GM23338 (cell line): ENCODE results near the gene NUP54. TPM values are rescaled to one million over a fixed set of nuclear protein-coding genes. Genes with fewer than 3 reads are reported as not detected.

Source experiments
- CREB1 ChIP-seq: fragments of 250-450 bp; sonication (Bioruptor Pico); IDR thresholded peaks from 2 replicates; pipeline ENCODE4 v1.5.0; 2020; ENCODE audit warnings: low read depth, mild to moderate bottlenecking, moderate library complexity
- EZH2 ChIP-seq: fragments of 200-600 bp; sonication (generic); IDR thresholded peaks from one replicate; pipeline ENCODE4 v1.8.0; 2017; ENCODE audit warnings: antibody characterized with exemption, mild to moderate bottlenecking, low read depth; ENCODE audit not compliant: unreplicated experiment
- JUNB ChIP-seq: IDR thresholded peaks from one replicate; pipeline ENCODE4 v1.6.1; 2016; ENCODE audit warnings: antibody characterized with exemption; ENCODE audit not compliant: unreplicated experiment
- POLR2AphosphoS5 ChIP-seq: IDR thresholded peaks from 2 replicates; pipeline ENCODE4 v1.6.1; 2016; ENCODE audit warnings: antibody characterized with exemption, low read depth
- REST ChIP-seq: IDR thresholded peaks from one replicate; pipeline ENCODE4 v1.6.1; 2018; ENCODE audit warnings: antibody characterized with exemption; ENCODE audit not compliant: unreplicated experiment
- STAT1 ChIP-seq: IDR thresholded peaks from one replicate; pipeline ENCODE4 v1.6.1; 2016; ENCODE audit warnings: antibody characterized with exemption; ENCODE audit not compliant: unreplicated experiment
- ZNF462 ChIP-seq: fragments of 250-450 bp; sonication (Bioruptor Pico); IDR thresholded peaks from 2 replicates; pipeline ENCODE4 v1.5.0; 2020; ENCODE audit warnings: mild to moderate bottlenecking, moderate library complexity
- polyA plus RNA-seq: library from polyadenylated mRNA; unstranded; fragments of >200 nt; fragmentation: Nextera tagmentation; extraction: Ambion mirVana; gene quantifications from 2 replicates; pipeline ENCODE4 v1.2.1, GENCODE V29; 2016
- total RNA-seq: library from RNA; depleted of rRNA; stranded (reverse); fragments of >200 nt; shearing (Covaris generic); gene quantifications from 2 replicates; pipeline ENCODE4 v1.2.3, GENCODE V29; 2014

Gene NUP54
- total and polyA plus RNA-seq, 2 experiments from 2014 or later, result 97.8 to 118 TPM

GRCh38 chr4:76196376-76196775 is 48.2 kb upstream of the NUP54 start (continued):
- no peak for TF ChIP-seq REST
- TF ChIP-seq STAT1, result no peak
- TF ChIP-seq CREB1, result no peak
- TF ChIP-seq POLR2AphosphoS5, result no peak
- TF ChIP-seq EZH2, result no peak
- no peak for TF ChIP-seq ZNF462 (CRISPR knock-in tag)
- no peak for TF ChIP-seq JUNB
